Measurements from ENCODE around the gene FOSL1. TPM values are rescaled to one million over a fixed set of nuclear protein-coding genes. Genes with fewer than 3 reads are reported as not detected.

The FOSL1 gene
- total and polyA plus RNA-seq, 2 of the 13 experiments (the other 11 are each of a cell fraction or from before 2014, with no cell fraction given) = 4.0 to 4.1 TPM

DNA sequence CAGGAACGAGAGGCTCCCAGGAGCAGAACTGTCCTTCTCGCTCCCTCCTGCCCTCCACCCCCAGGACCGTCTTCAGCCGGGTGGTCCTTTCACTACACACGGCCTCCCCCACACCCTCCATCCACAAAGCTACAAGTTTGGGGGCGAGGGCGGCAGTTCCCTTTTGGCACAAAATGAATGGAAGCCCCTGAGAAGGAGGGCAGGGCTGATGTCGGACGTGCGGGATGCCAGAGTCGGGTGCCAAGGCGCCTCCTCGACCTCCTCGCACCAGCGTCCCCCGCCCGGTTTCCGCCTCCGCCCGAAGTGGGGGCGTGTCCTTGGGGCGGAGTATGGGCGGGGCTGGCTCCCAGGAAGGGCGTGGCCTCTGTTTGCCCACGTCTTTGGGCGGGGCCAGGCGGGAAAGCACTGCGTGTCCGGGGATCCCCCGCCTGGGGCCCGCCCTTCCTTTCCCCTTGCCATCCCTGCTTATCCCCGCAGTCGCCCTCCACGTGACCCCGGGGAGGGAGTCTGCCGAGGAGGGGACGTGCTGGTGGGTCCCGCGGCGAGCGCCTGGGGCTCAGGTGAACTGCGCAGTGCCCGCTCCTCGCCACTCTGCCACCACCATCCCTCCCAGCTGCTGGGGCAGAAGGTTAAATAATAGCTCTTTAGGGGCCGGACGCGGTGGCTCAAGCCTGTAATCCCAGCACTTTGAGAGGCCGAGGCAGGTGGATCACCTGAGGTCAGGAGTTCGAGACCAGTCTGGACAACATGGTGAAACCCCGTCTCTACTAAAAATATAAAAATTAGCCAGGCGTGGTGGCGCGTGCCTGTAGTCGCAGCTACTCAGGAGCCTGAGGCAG is 26.7 kb downstream of the FOSL1 start (continued):
- TF ChIP-seq, protein P1, sequence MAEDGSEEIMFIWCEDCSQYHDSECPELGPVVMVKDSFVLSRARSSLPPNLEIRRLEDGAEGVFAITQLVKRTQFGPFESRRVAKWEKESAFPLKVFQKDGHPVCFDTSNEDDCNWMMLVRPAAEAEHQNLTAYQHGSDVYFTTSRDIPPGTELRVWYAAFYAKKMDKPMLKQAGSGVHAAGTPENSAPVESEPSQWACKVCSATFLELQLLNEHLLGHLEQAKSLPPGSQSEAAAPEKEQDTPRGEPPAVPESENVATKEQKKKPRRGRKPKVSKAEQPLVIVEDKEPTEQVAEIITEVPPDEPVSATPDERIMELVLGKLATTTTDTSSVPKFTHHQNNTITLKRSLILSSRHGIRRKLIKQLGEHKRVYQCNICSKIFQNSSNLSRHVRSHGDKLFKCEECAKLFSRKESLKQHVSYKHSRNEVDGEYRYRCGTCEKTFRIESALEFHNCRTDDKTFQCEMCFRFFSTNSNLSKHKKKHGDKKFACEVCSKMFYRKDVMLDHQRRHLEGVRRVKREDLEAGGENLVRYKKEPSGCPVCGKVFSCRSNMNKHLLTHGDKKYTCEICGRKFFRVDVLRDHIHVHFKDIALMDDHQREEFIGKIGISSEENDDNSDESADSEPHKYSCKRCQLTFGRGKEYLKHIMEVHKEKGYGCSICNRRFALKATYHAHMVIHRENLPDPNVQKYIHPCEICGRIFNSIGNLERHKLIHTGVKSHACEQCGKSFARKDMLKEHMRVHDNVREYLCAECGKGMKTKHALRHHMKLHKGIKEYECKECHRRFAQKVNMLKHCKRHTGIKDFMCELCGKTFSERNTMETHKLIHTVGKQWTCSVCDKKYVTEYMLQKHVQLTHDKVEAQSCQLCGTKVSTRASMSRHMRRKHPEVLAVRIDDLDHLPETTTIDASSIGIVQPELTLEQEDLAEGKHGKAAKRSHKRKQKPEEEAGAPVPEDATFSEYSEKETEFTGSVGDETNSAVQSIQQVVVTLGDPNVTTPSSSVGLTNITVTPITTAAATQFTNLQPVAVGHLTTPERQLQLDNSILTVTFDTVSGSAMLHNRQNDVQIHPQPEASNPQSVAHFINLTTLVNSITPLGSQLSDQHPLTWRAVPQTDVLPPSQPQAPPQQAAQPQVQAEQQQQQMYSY (CRISPR knock-in tag; IDR thresholded peaks at IDR 0.05) = no peak
- TF ChIP-seq ZNF614 (CRISPR knock-in tag; IDR thresholded peaks at IDR 0.05; ENCODE audit: borderline replicate concordance) (no peak), RAD51 (IDR thresholded peaks at IDR 0.05; ENCODE audit: borderline replicate concordance) (peak; percentile 53; the same call in 1 of the 2 replicates), ZSCAN12 (CRISPR knock-in tag; IDR thresholded peaks at IDR 0.05) (no peak), ZEB1 (IDR thresholded peaks at IDR 0.05; ENCODE audit: insufficient replicate concordance, low read depth) (no peak), ZNF343 (CRISPR knock-in tag; IDR thresholded peaks at IDR 0.05) (no peak), ZNF282 (IDR thresholded peaks at IDR 0.05; ENCODE audit: partially characterized antibody) (no peak), ZNF331 (CRISPR knock-in tag; IDR thresholded peaks at IDR 0.05) (no peak), FIP1L1 (IDR thresholded peaks at IDR 0.05; ENCODE audit: borderline replicate concordance, insufficient read depth, low read depth, low read length) (no peak), ZNF143 (CRISPR knock-in tag; IDR thresholded peaks at IDR 0.05) (no peak), ZFP36L1 (CRISPR knock-in tag; IDR thresholded peaks at IDR 0.05) (0 out of 2 replicates have a peak, but pooled peaks have one; percentile 49), HMG20A (CRISPR knock-in tag; IDR thresholded peaks at IDR 0.05; ENCODE audit: borderline replicate concordance) (no peak), KLF6 (CRISPR knock-in tag; IDR thresholded peaks at IDR 0.05) (no peak), RBM39 (IDR thresholded peaks at IDR 0.05; ENCODE audit: low read depth, low read length, poor library complexity, severe bottlenecking) (peak; percentile 49), ZBTB7A (CRISPR knock-in tag; IDR thresholded peaks at IDR 0.05) (no peak), THYN1 (CRISPR knock-in tag; IDR thresholded peaks at IDR 0.05; ENCODE audit: borderline replicate concordance, low read depth) (no peak)
- TF ChIP-seq, protein P2, sequence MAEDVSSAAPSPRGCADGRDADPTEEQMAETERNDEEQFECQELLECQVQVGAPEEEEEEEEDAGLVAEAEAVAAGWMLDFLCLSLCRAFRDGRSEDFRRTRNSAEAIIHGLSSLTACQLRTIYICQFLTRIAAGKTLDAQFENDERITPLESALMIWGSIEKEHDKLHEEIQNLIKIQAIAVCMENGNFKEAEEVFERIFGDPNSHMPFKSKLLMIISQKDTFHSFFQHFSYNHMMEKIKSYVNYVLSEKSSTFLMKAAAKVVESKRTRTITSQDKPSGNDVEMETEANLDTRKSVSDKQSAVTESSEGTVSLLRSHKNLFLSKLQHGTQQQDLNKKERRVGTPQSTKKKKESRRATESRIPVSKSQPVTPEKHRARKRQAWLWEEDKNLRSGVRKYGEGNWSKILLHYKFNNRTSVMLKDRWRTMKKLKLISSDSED (CRISPR knock-in tag; IDR thresholded peaks at IDR 0.05) = no peak
- TF ChIP-seq, protein P3, sequence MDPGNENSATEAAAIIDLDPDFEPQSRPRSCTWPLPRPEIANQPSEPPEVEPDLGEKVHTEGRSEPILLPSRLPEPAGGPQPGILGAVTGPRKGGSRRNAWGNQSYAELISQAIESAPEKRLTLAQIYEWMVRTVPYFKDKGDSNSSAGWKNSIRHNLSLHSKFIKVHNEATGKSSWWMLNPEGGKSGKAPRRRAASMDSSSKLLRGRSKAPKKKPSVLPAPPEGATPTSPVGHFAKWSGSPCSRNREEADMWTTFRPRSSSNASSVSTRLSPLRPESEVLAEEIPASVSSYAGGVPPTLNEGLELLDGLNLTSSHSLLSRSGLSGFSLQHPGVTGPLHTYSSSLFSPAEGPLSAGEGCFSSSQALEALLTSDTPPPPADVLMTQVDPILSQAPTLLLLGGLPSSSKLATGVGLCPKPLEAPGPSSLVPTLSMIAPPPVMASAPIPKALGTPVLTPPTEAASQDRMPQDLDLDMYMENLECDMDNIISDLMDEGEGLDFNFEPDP (CRISPR knock-in tag; conservative IDR thresholded peaks at IDR 0.05) = no peak
- TF ChIP-seq, protein P4, sequence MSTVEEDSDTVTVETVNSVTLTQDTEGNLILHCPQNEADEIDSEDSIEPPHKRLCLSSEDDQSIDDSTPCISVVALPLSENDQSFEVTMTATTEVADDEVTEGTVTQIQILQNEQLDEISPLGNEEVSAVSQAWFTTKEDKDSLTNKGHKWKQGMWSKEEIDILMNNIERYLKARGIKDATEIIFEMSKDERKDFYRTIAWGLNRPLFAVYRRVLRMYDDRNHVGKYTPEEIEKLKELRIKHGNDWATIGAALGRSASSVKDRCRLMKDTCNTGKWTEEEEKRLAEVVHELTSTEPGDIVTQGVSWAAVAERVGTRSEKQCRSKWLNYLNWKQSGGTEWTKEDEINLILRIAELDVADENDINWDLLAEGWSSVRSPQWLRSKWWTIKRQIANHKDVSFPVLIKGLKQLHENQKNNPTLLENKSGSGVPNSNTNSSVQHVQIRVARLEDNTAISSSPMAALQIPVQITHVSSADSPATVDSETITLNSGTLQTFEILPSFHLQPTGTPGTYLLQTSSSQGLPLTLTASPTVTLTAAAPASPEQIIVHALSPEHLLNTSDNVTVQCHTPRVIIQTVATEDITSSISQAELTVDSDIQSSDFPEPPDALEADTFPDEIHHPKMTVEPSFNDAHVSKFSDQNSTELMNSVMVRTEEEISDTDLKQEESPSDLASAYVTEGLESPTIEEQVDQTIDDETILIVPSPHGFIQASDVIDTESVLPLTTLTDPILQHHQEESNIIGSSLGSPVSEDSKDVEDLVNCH (CRISPR knock-in tag; IDR thresholded peaks at IDR 0.05) = no peak
- TF ChIP-seq, protein P5, sequence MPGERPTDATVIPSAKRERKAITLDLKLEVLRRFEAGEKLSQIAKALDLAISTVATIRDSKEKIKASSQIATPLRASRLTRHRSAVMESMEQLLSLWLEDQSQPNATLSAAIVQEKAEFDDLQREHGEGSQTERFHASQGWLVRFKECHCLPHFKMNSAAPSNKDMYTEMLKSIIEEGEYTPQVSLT (CRISPR knock-in tag; IDR thresholded peaks at IDR 0.05; ENCODE audit: borderline replicate concordance, low read depth) = 0 out of 2 replicates have a peak, but pooled peaks have one; percentile 45
